NCI-H1436 (cell line): ENCODE measurements around the gene CLN3.
"Not testable (repeated sequence)": the region's sequence is repeated elsewhere in the genome, so short reads cannot be mapped to it uniquely, and the experiment has no call there.

Source experiments
- DNase-seq: peaks from one replicate; lab custom pipeline; 2025; lab: John Stamatoyannopoulos, UW

The CLN3 gene

GRCh38 chr16:28513484-28514181 lies 21.8 kb upstream of the CLN3 start:
- no peak for DNase-seq

GRCh38 chr16:28511801-28512789 lies 20.2 kb upstream of the CLN3 start:
- DNase-seq, result no peak

GRCh38 chr16:28511031-28511430 lies 19.2 kb upstream of the CLN3 start:
- DNase-seq, result no peak

- no peak for DNase-seq
Measured at GRCh38 chr16:28505489-28506137, 13.7 kb upstream of the CLN3 start.

GRCh38 chr16:28504707-28505404 lies 13.0 kb upstream of the CLN3 start:
- no peak for DNase-seq

GRCh38 chr16:28503470-28504259 lies 11.8 kb upstream of the CLN3 start:
- no peak for DNase-seq

- DNase-seq, result no peak
Measured at GRCh38 chr16:28502290-28502689, 10.4 kb upstream of the CLN3 start.

- no peak for DNase-seq
Measured at GRCh38 chr16:28501258-28502232, 9.7 kb upstream of the CLN3 start.

GRCh38 chr16:28500476-28501180 lies 8.8 kb upstream of the CLN3 start:
- not testable (repeated sequence) for DNase-seq

GRCh38 chr16:28499854-28500253 lies 8.0 kb upstream of the CLN3 start:
- DNase-seq, result no peak

GRCh38 chr16:28498666-28499381 lies 7.0 kb upstream of the CLN3 start:
- no peak for DNase-seq

- no peak for DNase-seq
Measured at GRCh38 chr16:28497861-28498599, 6.2 kb upstream of the CLN3 start.

GRCh38 chr16:28497386-28497785 lies 5.5 kb upstream of the CLN3 start:
- DNase-seq, result no peak

GRCh38 chr16:28496844-28497243 lies 5.0 kb upstream of the CLN3 start:
- no peak for DNase-seq

GRCh38 chr16:28495795-28496749 lies 4.2 kb upstream of the CLN3 start:
- DNase-seq, result no peak

- no peak for DNase-seq
Measured at GRCh38 chr16:28495098-28495793, 3.4 kb upstream of the CLN3 start.
